ENCODE results near the gene SNX10. TPM values are rescaled to one million over a fixed set of nuclear protein-coding genes. Genes with fewer than 3 reads are reported as not detected.

SNX10 gene
- 1.0 and 3.6 TPM in 2 replicates for total RNA-seq

GRCh38 chr7:26291699-26292538, at the start of gene SNX10:
SNX10 (plus strand) TSS chr7:26291862; CDS start chr7:26346443, 54,581 bp downstream.

Other genes starting within 250 kb of the SNX10 start
- gene NFE2L3, start 139.7 kb upstream of the SNX10 start, total RNA-seq: 7.9 and 35.0 TPM in 2 replicates
- 78.6 and 142 TPM in 2 replicates for gene HNRNPA2B1, start 91.1 kb upstream of the SNX10 start, total RNA-seq
- gene CBX3, start 90.1 kb upstream of the SNX10 start, total RNA-seq: 80.3 and 103 TPM in 2 replicates